MM.1S (cell line): ENCODE measurements around the gene CABCOCO1.
"Not testable (repeated sequence)": the region's sequence is repeated elsewhere in the genome, so short reads cannot be mapped to it uniquely, and the experiment has no call there.

Experiments
- DNase-seq: peaks from one replicate; pipeline ENCODE4 v3.0.0-alpha.2; 2015
- H2AFZ ChIP-seq: fragments of 300-600 bp; sonication (generic); 2 replicates; pipeline ENCODE4 v1.6.0; 2016; ENCODE audit warnings: antibody characterized with exemption, low read length
- H3F3A ChIP-seq: fragments of 300-600 bp; sonication (generic); 2 replicates; pipeline ENCODE4 v1.6.1; 2016; ENCODE audit warnings: mild to moderate bottlenecking, antibody characterized with exemption, low read length, moderate library complexity, mixed read lengths; ENCODE audit not compliant: insufficient read depth
- H3K27ac ChIP-seq: fragments of 300-600 bp; sonication (generic); 2 replicates; pipeline ENCODE4 v1.5.1; 2016; ENCODE audit warnings: mild to moderate bottlenecking, low read length
- H3K27me3 ChIP-seq: fragments of 300-600 bp; sonication (generic); replicated peaks from 2 replicates; pipeline ENCODE4 v1.6.0; 2016; ENCODE audit warnings: low read length; ENCODE audit not compliant: insufficient read depth
- H3K36me3 ChIP-seq: fragments of 300-600 bp; sonication (generic); replicated peaks from 2 replicates; pipeline ENCODE4 v1.6.1; 2016; ENCODE audit warnings: mild to moderate bottlenecking, low read length, mixed read lengths; ENCODE audit not compliant: insufficient read depth
- H3K4me1 ChIP-seq: fragments of 300-600 bp; sonication (generic); 2 replicates; pipeline ENCODE4 v1.6.1; 2016; ENCODE audit warnings: low read length, mixed read lengths
- H3K4me2 ChIP-seq: fragments of 300-600 bp; sonication (generic); 2 replicates; pipeline ENCODE4 v1.6.0; 2016; ENCODE audit warnings: low read depth, low read length
- H3K4me3 ChIP-seq: fragments of 300-600 bp; sonication (generic); 2 replicates; pipeline ENCODE4 v1.5.1; 2016; ENCODE audit warnings: low read length, mixed read lengths
- H3K79me2 ChIP-seq: fragments of 300-600 bp; sonication (generic); 2 replicates; pipeline ENCODE4 v1.6.1; 2016; ENCODE audit warnings: mixed run types, low read length, mixed read lengths
- H3K9ac ChIP-seq: fragments of 300-600 bp; sonication (generic); 2 replicates; pipeline ENCODE4 v1.6.1; 2016; ENCODE audit warnings: low read length, mixed read lengths
- H3K9me2 ChIP-seq: fragments of 300-600 bp; sonication (generic); replicated peaks from 2 replicates; pipeline ENCODE4 v1.6.1; 2016; ENCODE audit warnings: mild to moderate bottlenecking, low read length, mixed read lengths; ENCODE audit not compliant: insufficient read depth
- H3K9me3 ChIP-seq: fragments of 300-600 bp; sonication (generic); replicated peaks from 2 replicates; pipeline ENCODE4 v1.6.1; 2016; ENCODE audit warnings: mild to moderate bottlenecking, low read length, mixed read lengths; ENCODE audit not compliant: insufficient read depth
- H4K20me1 ChIP-seq: fragments of 300-600 bp; sonication (generic); 2 replicates; pipeline ENCODE4 v1.6.1; 2016; ENCODE audit warnings: mild to moderate bottlenecking, low read length, moderate library complexity, mixed read lengths; ENCODE audit not compliant: insufficient read depth
- EZH2 ChIP-seq: fragments of 300-600 bp; sonication (generic); optimal IDR thresholded peaks from 2 replicates; pipeline ENCODE3; 2017; ENCODE audit warnings: low read depth, mild to moderate bottlenecking, antibody characterized with exemption, low read length, mixed read lengths
- EZH2phosphoT487 ChIP-seq: fragments of 300-600 bp; sonication (generic); IDR thresholded peaks from 2 replicates; pipeline ENCODE4 v1.6.1; 2018; ENCODE audit warnings: antibody characterized with exemption, low read length
- TF ChIP-seq, protein P1 (sequence below): fragments of 300-600 bp; sonication (generic); IDR thresholded peaks from 2 replicates; pipeline ENCODE4 v1.5.1; 2016; ENCODE audit warnings: antibody characterized with exemption, low read length, mixed read lengths

The CABCOCO1 gene

DNA sequence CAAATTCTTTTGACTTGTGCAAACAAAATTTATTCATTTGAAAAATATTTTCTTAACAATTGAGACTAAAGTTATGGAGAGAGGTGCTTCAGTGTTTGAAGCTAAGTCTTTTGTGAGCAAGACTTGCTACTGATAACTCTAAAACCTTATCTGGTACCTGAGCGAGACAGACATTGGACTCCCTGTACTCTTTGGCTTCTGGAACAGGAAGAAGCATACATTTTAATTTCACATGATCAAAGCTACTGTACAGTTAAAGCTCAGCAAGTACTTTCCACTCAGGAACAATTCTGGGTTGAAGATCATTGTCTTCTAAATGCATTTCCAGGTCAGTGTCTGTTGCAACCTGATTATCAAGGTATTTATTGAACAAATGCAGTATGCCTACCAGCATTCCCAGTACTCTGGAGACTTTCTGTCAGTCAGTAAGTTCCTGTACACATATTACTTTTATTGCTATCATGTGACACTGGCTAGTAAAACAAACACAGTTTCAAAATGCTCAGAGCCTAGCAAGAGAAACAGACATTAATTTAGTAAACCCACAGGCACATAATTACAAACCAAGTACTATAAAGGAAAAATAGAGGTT, 42.4 kb downstream of the CABCOCO1 start:
- H3K27ac ChIP-seq, result no peak overlapping the region

DNA sequence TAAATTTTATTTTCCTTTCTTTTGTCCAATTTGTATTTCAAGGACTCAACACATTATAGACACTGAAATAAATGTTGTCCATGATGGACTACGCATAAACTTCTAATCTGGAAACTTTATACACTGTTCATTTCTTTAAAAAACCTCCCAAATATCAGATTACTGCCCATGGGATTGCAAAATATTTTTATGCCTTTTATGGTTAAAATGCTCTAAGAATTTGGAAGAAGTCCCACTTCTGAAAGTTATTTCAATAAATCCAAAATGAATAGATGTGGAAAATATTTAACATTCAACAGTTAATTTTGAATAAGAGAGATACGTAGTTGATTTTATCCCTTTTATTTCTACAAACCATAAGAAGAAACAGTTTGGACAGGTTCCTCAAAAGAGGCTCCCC, 46.1 kb downstream of the CABCOCO1 start:
- Histone ChIP-seq H3K9me2 (no peaks in the 10 kb centered on the region), H4K20me1 (no peaks in the 10 kb centered on the region), H3K4me3 (no peak overlapping the region), H3K4me1 (no peaks in the 10 kb centered on the region), H3F3A (no peaks in the 10 kb centered on the region), H3K79me2 (no peaks in the 10 kb centered on the region), H3K9me3 (no peaks in the 10 kb centered on the region), H3K4me2 (no peak overlapping the region), H3K9ac (no peak overlapping the region), H2AFZ (no peak overlapping the region), H3K27ac (no peak overlapping the region), H3K36me3 (no peaks in the 10 kb centered on the region), H3K27me3 (no peaks in the 10 kb centered on the region)
- TF ChIP-seq EZH2 (no peak), EZH2phosphoT487 (no peak)
- TF ChIP-seq, protein P1, sequence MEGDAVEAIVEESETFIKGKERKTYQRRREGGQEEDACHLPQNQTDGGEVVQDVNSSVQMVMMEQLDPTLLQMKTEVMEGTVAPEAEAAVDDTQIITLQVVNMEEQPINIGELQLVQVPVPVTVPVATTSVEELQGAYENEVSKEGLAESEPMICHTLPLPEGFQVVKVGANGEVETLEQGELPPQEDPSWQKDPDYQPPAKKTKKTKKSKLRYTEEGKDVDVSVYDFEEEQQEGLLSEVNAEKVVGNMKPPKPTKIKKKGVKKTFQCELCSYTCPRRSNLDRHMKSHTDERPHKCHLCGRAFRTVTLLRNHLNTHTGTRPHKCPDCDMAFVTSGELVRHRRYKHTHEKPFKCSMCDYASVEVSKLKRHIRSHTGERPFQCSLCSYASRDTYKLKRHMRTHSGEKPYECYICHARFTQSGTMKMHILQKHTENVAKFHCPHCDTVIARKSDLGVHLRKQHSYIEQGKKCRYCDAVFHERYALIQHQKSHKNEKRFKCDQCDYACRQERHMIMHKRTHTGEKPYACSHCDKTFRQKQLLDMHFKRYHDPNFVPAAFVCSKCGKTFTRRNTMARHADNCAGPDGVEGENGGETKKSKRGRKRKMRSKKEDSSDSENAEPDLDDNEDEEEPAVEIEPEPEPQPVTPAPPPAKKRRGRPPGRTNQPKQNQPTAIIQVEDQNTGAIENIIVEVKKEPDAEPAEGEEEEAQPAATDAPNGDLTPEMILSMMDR, result no peak
- DNase-seq, result no peak

More for the DNA sequence above, 42.4 kb downstream of the CABCOCO1 start:
- H3K9me3 ChIP-seq, result no peaks in the 10 kb centered on the region
- TF ChIP-seq, protein P1, result no peak
- no peak for TF ChIP-seq EZH2
- no peak for TF ChIP-seq EZH2phosphoT487
- no peaks in the 10 kb centered on the region for H3K4me1 ChIP-seq
- no peak overlapping the region for H3K4me3 ChIP-seq
- H3K9ac ChIP-seq, result no peak overlapping the region
- H4K20me1 ChIP-seq, result no peaks in the 10 kb centered on the region
- DNase-seq, result no peak
- no peaks in the 10 kb centered on the region for H3K27me3 ChIP-seq
- H3K36me3 ChIP-seq, result no peaks in the 10 kb centered on the region
- H3F3A ChIP-seq, result no peaks in the 10 kb centered on the region
- no peaks in the 10 kb centered on the region for H3K9me2 ChIP-seq
- no peaks in the 10 kb centered on the region for H3K79me2 ChIP-seq
- H3K4me2 ChIP-seq, result no peak overlapping the region
- no peak overlapping the region for H2AFZ ChIP-seq

DNA sequence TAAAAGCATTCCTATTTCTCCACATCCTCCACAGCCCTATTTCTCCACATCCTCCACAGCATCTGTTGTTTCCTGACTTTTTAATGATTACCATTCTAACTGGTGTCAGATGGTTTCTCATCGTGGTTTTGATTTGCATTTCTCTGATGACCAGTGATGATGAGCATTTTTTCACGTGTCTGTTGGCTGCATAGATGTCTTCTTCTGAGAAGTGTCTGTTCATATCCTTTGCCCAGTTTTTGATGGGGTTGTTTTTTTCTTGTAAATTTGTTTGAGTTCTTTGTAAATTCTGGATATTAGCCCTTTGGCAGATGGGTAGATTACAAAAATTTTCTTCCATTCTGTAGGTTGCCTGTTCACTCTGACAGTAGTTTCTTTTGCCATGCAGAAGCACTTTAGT, 49.4 kb downstream of the CABCOCO1 start:
- not testable (repeated sequence) for H3F3A ChIP-seq, H3K4me1 ChIP-seq, H4K20me1 ChIP-seq, H3K27ac ChIP-seq, DNase-seq, H3K9me3 ChIP-seq, H3K4me2 ChIP-seq, H3K79me2 ChIP-seq, H3K9ac ChIP-seq, H2AFZ ChIP-seq, H3K36me3 ChIP-seq, H3K27me3 ChIP-seq, H3K4me3 ChIP-seq, H3K9me2 ChIP-seq

DNA sequence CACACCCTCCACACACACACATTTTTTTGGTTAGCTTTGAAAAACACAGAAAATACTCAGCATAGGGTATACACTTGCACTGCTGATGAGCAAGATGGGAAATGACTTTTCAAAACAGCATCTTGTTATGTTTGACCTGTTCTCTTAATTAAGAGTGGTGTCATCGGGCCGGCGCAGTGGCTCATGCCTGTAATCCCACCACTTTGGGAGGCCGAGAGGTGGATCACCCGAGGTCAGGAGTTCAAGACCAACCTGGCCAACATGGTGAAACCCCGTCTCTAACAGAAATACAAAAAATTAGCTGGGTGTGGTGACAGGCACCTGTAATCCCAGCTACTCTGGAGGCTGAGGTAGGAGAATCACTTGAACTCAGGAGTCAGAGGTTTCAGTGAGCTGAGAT, 56.7 kb downstream of the CABCOCO1 start:
- H3K27me3 ChIP-seq, H3K9ac ChIP-seq, DNase-seq, H3K27ac ChIP-seq, H3F3A ChIP-seq, H3K36me3 ChIP-seq, H3K4me3 ChIP-seq, H3K4me2 ChIP-seq, H2AFZ ChIP-seq, H4K20me1 ChIP-seq, H3K79me2 ChIP-seq, H3K9me2 ChIP-seq, H3K9me3 ChIP-seq, H3K4me1 ChIP-seq: not testable (repeated sequence)
